ENCODE results near the gene GABRQ.
"Not testable (repeated sequence)": the region's sequence is repeated elsewhere in the genome, so short reads cannot be mapped to it uniquely, and the experiment has no call there.

GABRQ gene

GRCh38 chrX:152658302-152658701 lies 20.6 kb downstream of the GABRQ start:
- no peak for DNase-seq (ENCODE audit: low read depth)

- DNase-seq (ENCODE audit: low read depth): no peak
These were observed 25.4 kb downstream of the GABRQ start for GRCh38 chrX:152663086-152663485.

GRCh38 chrX:152674135-152674534 lies 36.4 kb downstream of the GABRQ start:
- DNase-seq (ENCODE audit: low read depth): no peak

DNA sequence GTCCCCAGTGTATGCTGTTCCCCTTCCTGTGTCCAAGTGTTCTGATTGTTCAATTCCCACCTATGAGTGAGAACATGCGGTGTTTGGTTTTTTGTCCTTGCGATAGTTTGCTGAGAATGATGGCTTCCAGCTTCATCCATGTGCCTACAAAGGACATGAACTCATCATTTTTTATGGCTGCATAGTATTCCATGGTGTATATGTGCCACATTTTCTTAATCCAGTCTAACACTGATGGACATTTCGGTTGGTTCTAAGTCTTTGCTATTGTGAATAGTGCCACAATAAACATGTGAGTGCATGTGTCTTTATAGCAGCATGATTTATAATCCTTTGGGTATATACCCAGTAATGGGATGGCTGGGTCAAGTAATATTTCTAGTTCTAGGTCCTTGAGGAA lies 37.0 kb downstream of the GABRQ start:
- DNase-seq (ENCODE audit: low read depth): not testable (repeated sequence)

DNA sequence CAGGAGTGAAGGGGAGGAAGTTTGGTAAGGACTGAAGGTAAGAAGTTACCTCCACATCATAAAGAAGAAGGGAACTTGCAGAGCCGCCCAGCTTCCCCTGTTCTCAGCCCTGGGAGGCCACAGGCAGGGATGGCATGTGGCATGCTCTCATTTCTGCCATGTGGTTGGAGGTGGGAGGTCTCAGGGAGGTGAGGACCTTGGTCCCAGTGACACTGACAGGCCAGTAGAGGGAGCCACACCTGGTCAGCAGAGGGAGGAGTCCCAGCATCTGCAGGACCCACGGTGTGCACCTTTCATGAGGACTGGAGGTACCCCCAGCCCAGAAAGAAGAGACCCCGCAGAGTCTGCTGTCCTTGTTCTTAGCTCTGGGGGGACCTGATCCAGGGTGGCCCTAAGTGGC lies 43.3 kb downstream of the GABRQ start:
- DNase-seq (ENCODE audit: low read depth): not testable (repeated sequence)

DNA sequence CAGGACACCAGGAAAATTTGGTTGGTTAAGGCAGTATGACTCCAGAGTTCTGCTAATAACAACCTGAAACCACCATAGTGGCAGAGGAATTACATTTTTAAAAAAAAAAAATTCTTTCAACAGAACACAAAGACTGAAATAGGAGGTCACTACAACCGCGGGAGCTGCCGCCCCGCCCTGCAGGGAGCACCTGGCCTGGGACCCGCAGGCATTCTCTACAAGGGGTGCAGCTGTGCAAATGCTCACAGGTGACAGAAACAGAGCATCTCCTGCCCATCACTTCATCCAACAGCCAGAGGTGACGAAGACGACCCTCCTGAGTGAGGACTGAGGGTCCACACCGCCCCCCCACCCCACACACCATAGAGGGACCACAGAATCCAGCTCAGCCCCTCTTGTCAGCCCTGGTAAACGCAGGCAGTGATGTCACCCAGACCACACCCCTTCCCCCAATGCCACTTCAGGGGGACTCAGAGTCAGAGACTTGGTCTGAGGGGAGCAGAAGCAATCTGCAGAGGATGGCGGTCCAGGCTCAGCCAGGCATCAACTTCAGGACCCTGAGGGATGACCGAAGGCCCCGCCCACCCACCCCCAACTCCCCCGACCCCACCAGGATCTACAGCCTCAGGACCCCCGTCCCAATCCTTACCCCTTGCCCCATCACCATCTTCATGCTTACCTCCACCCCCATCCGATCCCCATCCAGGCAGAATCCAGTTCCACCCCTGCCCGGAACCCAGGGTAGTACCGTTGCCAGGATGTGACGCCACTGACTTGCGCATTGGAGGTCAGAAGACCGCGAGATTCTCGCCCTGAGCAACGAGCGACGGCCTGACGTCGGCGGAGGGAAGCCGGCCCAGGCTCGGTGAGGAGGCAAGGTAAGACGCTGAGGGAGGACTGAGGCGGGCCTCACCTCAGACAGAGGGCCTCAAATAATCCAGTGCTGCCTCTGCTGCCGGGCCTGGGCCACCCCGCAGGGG lies 60.5 kb downstream of the GABRQ start, which contains the start of gene MAGEA3:
TSS of gene MAGEA3 (plus strand) at position 843 of the 980 bp plus-strand sequence. CDS start 2,039 bp downstream, outside the sequence.
- DNase-seq (ENCODE audit: low read depth): not testable (repeated sequence)

- DNase-seq (ENCODE audit: low read depth): not testable (repeated sequence)
These were observed 62.7 kb downstream of the GABRQ start for GRCh38 chrX:152700390-152700789.

GRCh38 chrX:152706500-152706899 lies 68.8 kb downstream of the GABRQ start:
- DNase-seq (ENCODE audit: low read depth): not testable (repeated sequence)
